GM19238 (cell line): Measurements from ENCODE around the gene JADE2.
A peak's percentile ranks its signal among the peaks of the same experiment; 100 is the strongest.
"Not testable (repeated sequence)": the region's sequence is repeated elsewhere in the genome, so short reads cannot be mapped to it uniquely, and the experiment has no call there.

Experiments
- DNase-seq: peaks from one replicate; pipeline ENCODE4 v3.0.0; 2011; ENCODE audit warnings: low spot score; ENCODE audit not compliant: insufficient read length

JADE2 gene

GRCh38 chr5:134524826-134525682, at the start of gene JADE2:
Gene JADE2, plus strand, starts transcription at chr5:134525670. Its CDS starts 10,188 bp downstream, at chr5:134535858.
- DNase-seq = peak; percentile 82

GRCh38 chr5:134477462-134478245, 47.8 kb upstream of the JADE2 start:
- DNase-seq = no peak

GRCh38 chr5:134479839-134480238, 45.6 kb upstream of the JADE2 start:
- DNase-seq = no peak

- no peak for DNase-seq
These were observed 36.1 kb upstream of the JADE2 start for GRCh38 chr5:134489227-134489944.

GRCh38 chr5:134490255-134490924, 35.1 kb upstream of the JADE2 start:
- no peak for DNase-seq

- no peak for DNase-seq
These were observed 34.6 kb upstream of the JADE2 start for GRCh38 chr5:134490925-134491271.

- DNase-seq = no peak
These were observed 33.5 kb upstream of the JADE2 start for GRCh38 chr5:134491841-134492442.

- DNase-seq = no peak
These were observed 32.9 kb upstream of the JADE2 start for GRCh38 chr5:134492568-134492967.

- no peak for DNase-seq
These were observed 31.9 kb upstream of the JADE2 start for GRCh38 chr5:134493461-134494055.

- no peak for DNase-seq
These were observed 30.7 kb upstream of the JADE2 start for GRCh38 chr5:134494780-134495179.

GRCh38 chr5:134499905-134500304, 25.6 kb upstream of the JADE2 start:
- DNase-seq = not testable (repeated sequence)

GRCh38 chr5:134500699-134501430, 24.6 kb upstream of the JADE2 start:
- no peak for DNase-seq

- DNase-seq = no peak
These were observed 23.2 kb upstream of the JADE2 start for GRCh38 chr5:134502259-134502658.

GRCh38 chr5:134503088-134503936, 22.2 kb upstream of the JADE2 start:
- DNase-seq = peak; percentile 59

GRCh38 chr5:134503937-134504437, 21.5 kb upstream of the JADE2 start:
- DNase-seq = no peak

GRCh38 chr5:134504629-134505300, 20.7 kb upstream of the JADE2 start:
- DNase-seq = no peak

- no peak for DNase-seq
These were observed 19.1 kb upstream of the JADE2 start for GRCh38 chr5:134506054-134507039.
